ENCODE measurements around the gene IQCM. TPM values are rescaled to one million over a fixed set of nuclear protein-coding genes. Genes with fewer than 3 reads are reported as not detected.

IQCM gene
- total RNA-seq, 4 donors from 2014 or later, result not detected

DNA sequence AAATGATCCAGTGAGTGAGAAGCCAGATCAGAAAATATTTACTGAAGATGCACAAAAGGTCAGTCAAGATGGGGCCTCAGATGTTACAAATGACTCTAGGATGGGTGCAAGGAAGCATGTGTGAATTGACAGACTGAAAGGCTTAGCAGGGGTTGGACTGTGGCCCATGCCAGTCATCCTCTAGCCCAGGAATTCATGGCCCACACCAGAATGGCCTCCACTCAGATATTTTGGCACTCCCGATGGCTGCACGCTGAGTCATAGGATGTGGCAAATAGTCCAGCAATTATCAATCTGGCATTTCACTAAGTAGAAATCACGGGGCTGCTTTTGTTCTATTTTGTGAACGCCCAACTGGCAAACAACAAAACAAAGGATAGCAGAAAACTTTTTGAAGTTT, 406.5 kb downstream of the IQCM start:
- Histone ChIP-seq H3K4me3 (replicated peaks in 1 of 3) (no peak overlapping the region), H3K27ac (no peak overlapping the region), H3K36me3 (no peaks in the 10 kb centered on the region), H3K4me1 (no peaks in the 10 kb centered on the region), H3K9me3 (no peaks in the 10 kb centered on the region), H3K27me3 (no peaks in the 10 kb centered on the region)
- intact Hi-C loops (cut with DNase I), result no loop called here
- no peak for TF ChIP-seq POLR2A (IDR thresholded peaks at IDR 0.05)
- TF ChIP-seq, protein P1, sequence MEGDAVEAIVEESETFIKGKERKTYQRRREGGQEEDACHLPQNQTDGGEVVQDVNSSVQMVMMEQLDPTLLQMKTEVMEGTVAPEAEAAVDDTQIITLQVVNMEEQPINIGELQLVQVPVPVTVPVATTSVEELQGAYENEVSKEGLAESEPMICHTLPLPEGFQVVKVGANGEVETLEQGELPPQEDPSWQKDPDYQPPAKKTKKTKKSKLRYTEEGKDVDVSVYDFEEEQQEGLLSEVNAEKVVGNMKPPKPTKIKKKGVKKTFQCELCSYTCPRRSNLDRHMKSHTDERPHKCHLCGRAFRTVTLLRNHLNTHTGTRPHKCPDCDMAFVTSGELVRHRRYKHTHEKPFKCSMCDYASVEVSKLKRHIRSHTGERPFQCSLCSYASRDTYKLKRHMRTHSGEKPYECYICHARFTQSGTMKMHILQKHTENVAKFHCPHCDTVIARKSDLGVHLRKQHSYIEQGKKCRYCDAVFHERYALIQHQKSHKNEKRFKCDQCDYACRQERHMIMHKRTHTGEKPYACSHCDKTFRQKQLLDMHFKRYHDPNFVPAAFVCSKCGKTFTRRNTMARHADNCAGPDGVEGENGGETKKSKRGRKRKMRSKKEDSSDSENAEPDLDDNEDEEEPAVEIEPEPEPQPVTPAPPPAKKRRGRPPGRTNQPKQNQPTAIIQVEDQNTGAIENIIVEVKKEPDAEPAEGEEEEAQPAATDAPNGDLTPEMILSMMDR (IDR thresholded peaks at IDR 0.05), result no peak
- DNase-seq, result no peak
- 82 to 84% methylated on average over 4 of the region's 4 CpGs for WGBS, 2 donors

DNA sequence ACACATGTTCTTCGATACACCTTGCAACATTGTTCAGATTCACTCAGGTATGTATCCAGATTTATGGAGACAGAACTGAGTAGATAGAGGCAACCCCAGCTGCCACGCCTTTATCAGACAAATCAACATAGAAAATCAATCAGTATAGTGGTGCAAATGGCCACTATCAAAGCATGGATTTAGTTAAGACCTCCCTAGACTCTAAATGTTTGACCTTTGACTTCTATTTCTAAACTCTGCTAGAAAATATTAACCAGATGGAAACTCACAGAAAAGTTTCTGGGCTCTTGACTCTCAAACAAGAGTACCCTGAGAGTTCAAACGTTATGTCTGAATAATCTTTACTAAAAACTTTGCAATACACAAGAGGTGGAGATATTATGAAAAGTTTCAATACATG, 411.5 kb downstream of the IQCM start:
- WGBS, 2 donors, result 56 to 61% methylated on average over 3 of the region's 3 CpGs
- H3K4me3 ChIP-seq (replicated peaks in 1 of 3), result no peak overlapping the region

DNA sequence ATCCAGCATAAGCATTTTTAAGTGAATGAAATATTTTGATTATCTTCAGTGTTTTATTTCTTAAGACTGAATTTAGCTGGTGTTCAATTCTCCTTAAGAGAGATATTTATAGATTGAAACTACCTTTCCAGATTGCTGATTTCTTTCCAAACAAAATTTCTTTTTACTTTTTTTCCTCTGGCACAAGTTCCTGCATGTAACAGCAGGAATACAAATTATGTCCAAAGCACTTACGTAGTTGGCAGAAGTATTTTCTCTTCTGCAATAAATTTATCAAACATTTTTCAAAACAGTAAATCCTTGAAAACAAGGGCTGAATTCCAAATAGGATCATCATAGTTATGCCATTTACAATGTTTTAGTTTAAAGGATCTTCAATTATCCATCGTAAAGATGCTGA, 412.6 kb downstream of the IQCM start:
- no peak for TF ChIP-seq POLR2A (IDR thresholded peaks at IDR 0.05)
- TF ChIP-seq, protein P1 (IDR thresholded peaks at IDR 0.05), result no peak
- H3K4me1 ChIP-seq, result no peaks in the 10 kb centered on the region
- 84 to 91% methylated on average over 2 of the region's 2 CpGs for WGBS, 2 donors

More for the DNA sequence above, 411.5 kb downstream of the IQCM start:
- intact Hi-C loops (cut with DNase I), result no loop called here
- H3K27ac ChIP-seq, result no peak overlapping the region
- no peak for TF ChIP-seq POLR2A (IDR thresholded peaks at IDR 0.05)
- TF ChIP-seq, protein P1 (IDR thresholded peaks at IDR 0.05), result no peak
- no peaks in the 10 kb centered on the region for H3K36me3 ChIP-seq
- DNase-seq, result no peak
- H3K9me3 ChIP-seq, result no peaks in the 10 kb centered on the region
- H3K27me3 ChIP-seq, result no peaks in the 10 kb centered on the region
- H3K4me1 ChIP-seq, result no peaks in the 10 kb centered on the region

DNA sequence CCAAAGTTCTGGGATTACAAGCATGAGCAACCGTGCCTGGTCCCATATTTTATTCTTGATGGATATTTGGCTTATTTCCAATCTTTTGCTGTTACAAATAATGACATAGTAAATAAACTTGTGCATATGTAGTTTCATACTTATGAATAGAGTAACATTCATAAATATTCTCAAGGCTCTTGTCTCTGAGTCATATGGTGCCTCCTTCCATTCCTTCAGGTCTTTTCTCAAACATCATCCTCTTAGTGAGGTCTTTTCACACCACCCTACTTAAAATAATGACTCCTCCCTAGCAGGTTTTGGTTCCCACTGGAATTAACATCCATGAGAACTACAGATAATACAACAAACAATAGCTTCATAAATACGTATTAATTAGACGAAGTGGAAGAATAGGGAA, 416.6 kb downstream of the IQCM start:
- no peak for DNase-seq
- no peak overlapping the region for H3K4me3 ChIP-seq (replicated peaks in 1 of 3)
- H3K36me3 ChIP-seq, result no peaks in the 10 kb centered on the region
- TF ChIP-seq POLR2A (IDR thresholded peaks at IDR 0.05), result no peak
- TF ChIP-seq, protein P1 (IDR thresholded peaks at IDR 0.05), result no peak
- H3K27me3 ChIP-seq, result no peaks in the 10 kb centered on the region
- no peaks in the 10 kb centered on the region for H3K4me1 ChIP-seq
- H3K9me3 ChIP-seq, result no peaks in the 10 kb centered on the region
- H3K27ac ChIP-seq, result no peak overlapping the region
- intact Hi-C loops (cut with DNase I), result no loop called here
- WGBS, 2 donors, result 85 to 87% methylated on average over 3 of the region's 3 CpGs

More for the DNA sequence above, 412.6 kb downstream of the IQCM start:
- Histone ChIP-seq H3K27ac (no peak overlapping the region), H3K36me3 (no peaks in the 10 kb centered on the region), H3K4me3 (replicated peaks in 1 of 3) (no peak overlapping the region), H3K9me3 (no peaks in the 10 kb centered on the region), H3K27me3 (no peaks in the 10 kb centered on the region)
- no peak for DNase-seq
- intact Hi-C loops (cut with DNase I), result no loop called here

DNA sequence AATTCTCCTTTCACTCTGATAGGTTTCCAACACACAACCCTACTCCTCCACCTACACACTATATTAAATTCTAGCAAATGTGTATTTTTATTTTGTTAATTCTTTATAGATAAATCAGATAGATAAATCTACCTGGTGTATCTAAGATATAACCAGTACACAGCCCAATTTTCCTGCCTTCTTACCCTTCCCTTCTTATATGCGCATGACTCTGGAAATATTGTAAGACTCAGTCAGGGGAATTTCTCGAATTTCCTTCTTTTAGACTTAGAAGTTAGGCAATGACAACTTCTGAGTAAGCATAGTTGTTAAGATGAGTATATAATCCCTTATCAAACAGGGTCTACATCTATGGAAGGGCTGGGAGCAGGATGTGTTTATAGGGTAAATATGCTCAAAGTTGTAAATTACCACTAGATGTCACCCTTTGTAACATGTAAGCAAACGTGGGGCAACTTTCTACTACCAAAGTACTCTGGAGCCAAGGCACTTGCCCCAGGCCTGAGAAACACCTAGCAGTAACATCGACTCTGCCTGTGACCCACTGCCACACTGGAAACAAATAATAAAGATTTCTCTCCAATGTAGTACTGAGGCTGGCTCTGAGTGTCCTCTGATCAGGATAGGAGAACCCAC, 444.7 kb downstream of the IQCM start:
- peak; percentile 7 to 15 for DNase-seq
- intact Hi-C loops (cut with DNase I), result loop anchor here (10.0 kb wide), 1 partner anchor 524 kb away; no protein-coding TSS in a partner anchor

More for the DNA sequence above, 444.7 kb downstream of the IQCM start:
- H3K4me3 ChIP-seq (replicated peaks in 1 of 3), result no peak overlapping the region
- 39 to 40% methylated on average over 4 of the region's 4 CpGs for WGBS, 2 donors
- no peaks in the 10 kb centered on the region for H3K4me1 ChIP-seq
- no peaks in the 10 kb centered on the region for H3K27me3 ChIP-seq
- TF ChIP-seq POLR2A (IDR thresholded peaks at IDR 0.05), result no peak
- TF ChIP-seq, protein P1 (IDR thresholded peaks at IDR 0.05), result peak in 4 of 6 experiments; percentile 29 to 55 (median 46)
- H3K9me3 ChIP-seq, result no peaks in the 10 kb centered on the region
- H3K27ac ChIP-seq, result no peak overlapping the region
- no peaks in the 10 kb centered on the region for H3K36me3 ChIP-seq
